Stimulated activated naive CD4-positive, alpha-beta T cell (primary cell): ENCODE results near the gene DNAJC24.
A peak's percentile ranks its signal among the peaks of the same experiment; 100 is the strongest.
"Not testable (repeated sequence)": the region's sequence is repeated elsewhere in the genome, so short reads cannot be mapped to it uniquely, and the experiment has no call there.

Experiments used
- DNase-seq, 6 experiments: peaks; one replicate each; lab custom pipeline; 2025; lab: John Stamatoyannopoulos, UW

The DNAJC24 gene, protein sequence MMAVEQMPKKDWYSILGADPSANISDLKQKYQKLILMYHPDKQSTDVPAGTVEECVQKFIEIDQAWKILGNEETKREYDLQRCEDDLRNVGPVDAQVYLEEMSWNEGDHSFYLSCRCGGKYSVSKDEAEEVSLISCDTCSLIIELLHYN

DNA sequence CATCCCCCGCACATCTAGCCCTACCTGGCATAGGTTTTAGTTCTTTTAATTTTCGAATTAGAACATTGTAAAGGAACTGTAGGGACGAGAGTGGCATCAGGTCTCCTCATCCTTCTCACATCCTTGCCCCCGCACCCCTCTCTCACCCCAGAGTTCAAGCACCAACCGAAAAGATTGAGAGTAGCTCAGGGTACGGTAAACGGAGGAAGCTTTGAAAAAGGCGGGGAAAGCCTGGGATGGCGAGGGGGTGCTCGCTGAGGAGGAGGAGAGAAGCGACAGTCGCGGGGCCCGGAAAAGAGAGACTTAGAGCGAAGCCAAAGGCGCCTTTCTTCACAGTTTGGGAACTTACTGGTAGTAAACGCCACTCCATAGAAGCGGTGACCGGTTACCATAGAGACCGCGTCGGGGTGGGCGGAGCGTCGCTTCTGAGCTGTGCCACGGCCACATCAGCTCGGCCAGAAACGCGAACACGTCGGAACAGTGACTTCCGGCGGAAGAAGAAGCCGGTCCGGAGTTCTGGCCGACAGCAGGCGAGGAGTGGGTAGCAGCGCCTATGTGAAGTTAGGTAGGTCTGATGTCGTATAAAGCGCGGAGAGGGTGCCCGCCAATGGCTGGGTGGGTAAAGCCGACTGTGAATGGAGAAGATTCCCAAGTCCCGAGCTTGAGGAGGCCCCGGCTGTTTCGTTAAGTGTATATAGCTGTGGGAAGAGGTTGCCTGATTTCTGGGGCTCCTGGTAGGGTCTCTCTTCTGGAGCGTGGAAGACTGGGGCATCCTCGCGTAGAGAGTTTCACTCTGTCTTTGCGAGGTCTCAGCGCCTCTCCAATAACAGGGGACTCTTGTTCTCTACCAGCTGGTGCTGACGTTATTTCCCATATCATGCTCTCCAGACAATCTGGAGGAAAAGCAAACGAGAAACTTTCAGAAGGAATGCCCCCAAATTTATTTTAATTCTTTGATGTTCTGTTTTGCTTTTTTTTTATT is at the start of gene DNAJC24, which contains the start of gene DCDC1:
TSS of gene DNAJC24 (plus strand) at position 513 of the 982 bp plus-strand sequence. CDS start 889 bp downstream, outside the sequence.
TSS of gene DCDC1 (minus strand) at position 392 of the 982 bp plus-strand sequence. CDS start 41,459 bp downstream, outside the sequence.
- peak; percentile 81 to 92 (median 90) for DNase-seq

GRCh38 chr11:31321494-31321893 is 48.2 kb upstream of the DNAJC24 start:
- not testable (repeated sequence) for DNase-seq

DNA sequence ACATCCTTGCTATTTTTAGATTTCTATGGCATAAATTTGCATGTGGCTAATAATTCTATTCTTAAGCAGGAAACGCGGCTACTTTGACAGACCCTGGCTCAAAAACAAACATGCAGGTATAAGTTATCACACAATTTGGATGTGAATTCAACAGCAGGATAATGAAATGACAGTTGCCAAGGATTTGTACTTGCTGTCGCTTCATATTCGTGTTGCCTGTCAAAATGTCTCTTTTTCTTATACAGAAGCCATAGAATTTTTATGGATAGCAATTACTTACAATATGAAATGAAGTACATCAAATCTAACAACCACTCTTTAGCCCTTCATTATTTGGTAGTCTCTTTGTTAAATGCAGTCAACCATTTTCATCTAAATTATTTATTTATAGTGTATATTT is 46.5 kb upstream of the DNAJC24 start:
- no peak for DNase-seq

DNA sequence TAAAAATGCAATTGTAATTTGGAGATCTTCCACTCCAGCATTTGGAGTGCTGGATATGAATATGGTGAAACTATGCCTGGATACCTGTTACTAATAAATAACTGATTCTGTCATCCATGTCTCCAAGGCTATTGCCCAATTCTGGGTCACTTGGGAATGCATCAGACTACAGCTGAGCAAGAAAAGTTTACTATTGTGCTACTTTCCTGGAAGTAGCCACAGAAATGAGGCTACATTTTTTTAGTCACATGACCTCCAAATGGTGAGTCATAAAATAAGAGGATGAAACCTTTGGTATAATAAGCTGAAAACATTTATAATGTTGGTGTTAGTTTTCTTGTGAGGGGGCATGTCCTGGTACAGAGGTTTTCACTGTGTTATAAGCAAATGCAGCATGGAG is 44.5 kb upstream of the DNAJC24 start:
- DNase-seq: no peak

DNA sequence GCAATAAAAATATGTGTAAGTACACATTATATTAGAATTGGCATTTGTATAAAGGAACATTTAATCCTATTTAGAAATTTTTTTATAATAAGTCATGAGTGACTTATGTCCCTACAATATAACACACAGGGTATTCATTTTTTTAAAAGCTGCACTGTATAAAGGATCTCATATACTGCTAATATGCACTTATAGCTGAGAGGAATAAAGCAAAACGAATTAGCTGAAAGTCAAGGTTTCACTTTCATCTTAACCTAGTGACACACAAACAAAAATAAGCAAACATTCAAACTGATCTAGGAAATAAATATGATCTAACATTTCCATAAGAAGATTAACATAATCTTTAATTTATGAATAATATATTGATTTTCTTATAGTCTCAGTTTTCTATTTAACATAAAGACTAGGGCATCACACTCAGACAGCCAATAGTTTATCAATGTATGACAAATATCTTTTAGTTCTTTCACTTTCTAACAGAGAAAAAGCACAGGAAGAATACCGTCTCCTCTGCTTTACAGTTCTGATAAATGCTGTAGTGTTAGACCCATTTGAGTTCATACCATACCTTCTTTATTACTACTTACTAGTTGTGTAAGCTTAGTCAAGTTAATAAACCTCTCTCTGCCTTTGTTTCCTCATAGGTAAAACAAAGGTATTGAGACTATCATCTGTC is 43.1 kb upstream of the DNAJC24 start:
- no peak for DNase-seq

DNA sequence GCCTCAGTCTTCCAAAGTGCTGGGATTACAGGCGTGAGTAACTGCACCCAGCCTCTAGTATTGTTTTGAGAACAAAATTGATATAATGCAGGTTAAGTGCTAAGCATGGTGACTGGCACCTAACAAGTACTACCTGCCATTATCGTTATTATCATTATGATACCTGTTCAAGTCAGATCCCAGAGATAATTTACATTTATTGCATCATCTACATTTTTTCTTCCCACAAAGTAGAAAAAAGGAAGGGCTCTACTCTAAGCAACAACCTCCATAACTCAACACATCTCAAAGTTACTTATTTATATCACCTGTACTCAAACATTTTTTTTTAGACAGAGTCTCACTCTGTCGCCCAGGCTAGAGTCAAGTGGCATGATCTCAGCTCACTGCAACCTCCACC is 42.2 kb upstream of the DNAJC24 start:
- DNase-seq: no peak

DNA sequence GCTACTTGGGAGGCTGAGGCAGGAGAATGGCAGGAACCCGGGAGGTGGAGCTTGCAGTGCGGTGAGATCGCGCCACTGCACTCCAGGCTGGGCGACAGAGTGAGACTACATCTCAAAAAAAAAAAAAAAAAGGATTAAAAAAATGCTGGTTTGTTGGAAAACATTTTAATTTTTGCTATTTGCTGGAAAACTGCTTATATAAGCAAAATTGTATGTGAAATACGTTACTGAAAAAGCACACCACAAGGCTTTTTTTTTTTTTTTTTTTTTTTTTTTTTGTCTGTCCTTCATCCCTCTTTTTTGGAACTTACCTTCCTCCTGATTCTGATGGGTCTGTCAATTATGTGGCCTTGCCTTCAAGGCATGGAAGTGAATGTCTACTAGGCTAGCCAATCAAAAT is 41.0 kb upstream of the DNAJC24 start:
- DNase-seq: no peak

DNA sequence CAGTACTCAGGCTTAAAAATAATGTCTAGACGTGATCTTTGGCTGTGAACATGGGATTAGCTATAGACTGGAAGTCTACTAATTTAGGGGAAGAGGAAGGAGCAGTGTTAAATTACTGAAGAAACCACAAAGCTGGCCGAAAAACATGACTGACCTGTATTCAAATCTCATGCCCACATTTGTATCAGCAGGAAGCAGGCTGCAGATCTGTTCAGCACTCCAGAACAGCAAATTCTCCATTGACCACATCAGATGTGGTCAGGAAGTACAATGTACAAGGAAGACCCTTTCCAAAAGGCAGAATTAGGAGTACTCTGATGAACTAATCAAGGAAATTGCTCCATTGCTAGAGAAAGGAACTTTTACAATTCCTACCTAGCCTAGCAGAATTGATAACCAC is 31.9 kb upstream of the DNAJC24 start:
- no peak for DNase-seq

DNA sequence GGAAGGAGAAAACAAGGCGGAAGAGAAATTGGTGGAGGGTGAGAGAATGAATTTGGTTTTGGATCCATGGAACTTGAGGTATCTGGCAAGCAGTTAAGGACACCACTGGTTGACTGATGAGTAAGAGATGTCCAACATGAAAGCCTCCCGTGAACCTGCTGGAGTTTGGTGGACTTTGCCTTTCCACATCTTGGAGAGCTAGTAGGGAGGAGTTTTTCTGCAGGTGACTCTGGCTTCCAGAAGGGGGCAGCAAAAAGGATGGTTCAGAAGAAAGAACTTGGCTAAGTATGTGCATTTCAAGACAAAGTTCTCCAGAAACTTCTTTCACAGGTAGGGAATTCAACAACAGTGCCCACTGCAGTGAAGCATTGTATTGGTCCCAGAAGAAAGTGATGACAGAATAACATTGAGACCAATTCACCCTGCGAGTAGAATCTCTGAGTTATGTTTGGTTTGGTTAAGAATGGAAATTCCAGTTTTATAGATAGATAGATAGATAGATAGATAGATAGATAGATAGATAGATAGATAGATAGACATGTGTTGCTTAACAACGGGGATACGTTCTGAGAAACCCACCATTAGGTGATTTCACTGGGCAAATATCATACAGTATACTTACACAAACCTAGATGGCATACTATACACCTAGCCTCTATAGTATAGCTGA is 28.6 kb upstream of the DNAJC24 start:
- peak in 2 of 6 experiments; percentile 1 to 5 for DNase-seq

- DNase-seq: no peak
These were observed 18.5 kb upstream of the DNAJC24 start for GRCh38 chr11:31351168-31351567.

- no peak for DNase-seq
These were observed 14.5 kb upstream of the DNAJC24 start for GRCh38 chr11:31355131-31355530.

DNA sequence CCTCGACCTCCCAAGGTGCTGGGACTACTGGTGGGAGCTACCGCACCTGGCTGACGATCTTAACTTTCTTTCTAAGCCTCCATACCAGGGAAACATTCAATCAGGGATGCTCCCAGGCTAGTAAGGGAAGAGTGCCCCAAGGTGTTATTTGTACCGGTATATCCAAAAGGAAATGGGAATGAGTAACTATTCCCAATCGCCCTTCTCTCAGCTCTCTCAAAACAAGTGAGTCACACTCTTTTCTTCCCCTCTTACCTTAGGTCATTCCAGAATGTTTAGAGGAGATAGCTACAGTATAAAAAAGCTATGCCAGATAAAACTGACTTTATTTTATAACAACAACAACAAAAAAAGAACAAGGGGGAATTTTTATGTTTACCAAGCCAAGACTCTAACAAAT is 13.8 kb upstream of the DNAJC24 start:
- no peak for DNase-seq

DNA sequence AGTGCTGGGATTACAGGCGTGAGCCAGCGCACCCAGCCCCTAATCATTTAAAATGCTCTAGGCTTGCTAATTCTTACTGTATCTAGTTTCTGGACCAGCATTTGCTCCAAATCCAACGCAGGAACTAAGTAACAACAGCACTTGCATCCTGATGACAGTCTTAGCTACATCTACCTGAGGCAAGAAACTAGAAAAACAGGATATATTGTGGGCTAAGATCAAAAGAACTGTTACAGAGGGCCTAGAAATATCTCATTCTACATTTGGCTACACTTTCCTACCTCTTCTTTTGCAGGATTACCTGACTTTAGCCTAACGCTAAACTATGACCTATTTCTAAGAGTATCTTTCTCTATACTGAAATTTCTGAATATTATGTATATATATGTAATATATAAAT is 7.9 kb upstream of the DNAJC24 start:
- DNase-seq: peak in 1 of 6 experiments; percentile 5

- peak in 3 of 6 experiments; percentile 2 to 21 (median 5) for DNase-seq
These were observed 2.9 kb upstream of the DNAJC24 start for GRCh38 chr11:31366795-31367194.

DNA sequence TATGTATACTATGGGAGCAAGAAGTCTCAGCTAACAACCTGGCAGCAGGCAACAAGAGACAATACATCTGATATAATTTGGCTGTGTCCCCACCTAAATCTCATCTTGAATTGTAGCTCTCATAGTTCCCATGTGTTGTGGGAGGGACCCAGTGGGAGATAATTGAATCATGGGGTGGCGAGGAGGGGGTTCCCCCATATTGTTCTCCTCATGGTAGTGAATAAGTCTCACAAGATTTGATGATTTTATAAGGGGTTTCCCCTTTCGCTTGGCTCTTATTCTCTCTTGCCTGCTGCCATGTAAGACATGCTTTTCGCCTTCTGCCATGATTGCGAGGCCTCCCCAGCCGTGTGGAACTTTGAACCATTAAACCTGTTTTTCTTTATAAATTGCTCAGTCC is 6.2 kb downstream of the DNAJC24 start:
- no peak for DNase-seq

- no peak for DNase-seq
These were observed 13.5 kb downstream of the DNAJC24 start for GRCh38 chr11:31383116-31383515.

GRCh38 chr11:31387379-31387778 is 17.7 kb downstream of the DNAJC24 start:
- DNase-seq: no peak

DNA sequence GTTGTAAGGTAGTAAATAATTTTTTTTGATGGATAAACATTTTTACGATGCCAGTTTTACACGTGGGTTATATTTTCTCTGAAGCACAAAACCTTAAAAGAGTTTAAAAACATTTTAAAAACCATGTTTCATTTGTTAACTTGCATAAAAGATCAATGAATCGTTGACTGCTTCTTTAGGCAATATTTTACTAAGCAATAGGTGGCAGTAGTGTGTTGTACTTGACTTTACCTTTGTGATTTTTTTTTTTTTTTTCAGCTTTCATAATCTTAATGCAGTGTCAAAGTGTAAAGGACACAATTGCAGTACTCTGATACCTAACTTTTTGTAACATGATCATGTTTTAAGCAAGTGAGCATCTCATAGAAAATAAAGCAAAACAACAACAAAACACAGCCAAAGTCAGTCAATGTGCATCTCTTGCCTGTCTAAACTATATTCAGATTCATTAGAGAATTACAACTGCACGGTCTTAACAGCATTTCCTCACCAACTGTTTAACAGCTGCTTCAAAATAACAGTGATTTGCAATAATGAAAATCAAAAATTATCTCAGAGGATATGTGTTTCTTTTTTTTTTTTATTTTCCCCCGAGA is 27.7 kb downstream of the DNAJC24 start:
- peak in 3 of 6 experiments; percentile 8 to 22 (median 10) for DNase-seq

DNA sequence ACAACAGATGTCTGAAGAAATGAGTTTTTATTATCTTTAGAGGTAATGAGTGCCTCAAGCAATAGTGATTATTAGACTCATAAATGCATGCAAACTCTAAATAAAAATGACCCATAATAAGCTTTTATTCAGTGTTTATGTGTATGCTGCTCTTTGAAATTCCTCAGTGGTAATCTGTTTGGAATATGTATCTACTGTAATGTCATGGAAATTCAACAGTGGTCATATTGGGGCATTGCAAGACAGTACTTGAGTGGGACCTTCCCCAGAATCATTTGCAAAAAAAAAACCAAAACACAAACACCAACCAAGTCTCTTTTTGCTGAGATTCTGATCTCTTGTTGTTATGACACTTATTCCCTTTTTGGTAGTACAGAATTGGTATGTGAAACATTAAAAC is 35.0 kb downstream of the DNAJC24 start:
- no peak for DNase-seq

DNA sequence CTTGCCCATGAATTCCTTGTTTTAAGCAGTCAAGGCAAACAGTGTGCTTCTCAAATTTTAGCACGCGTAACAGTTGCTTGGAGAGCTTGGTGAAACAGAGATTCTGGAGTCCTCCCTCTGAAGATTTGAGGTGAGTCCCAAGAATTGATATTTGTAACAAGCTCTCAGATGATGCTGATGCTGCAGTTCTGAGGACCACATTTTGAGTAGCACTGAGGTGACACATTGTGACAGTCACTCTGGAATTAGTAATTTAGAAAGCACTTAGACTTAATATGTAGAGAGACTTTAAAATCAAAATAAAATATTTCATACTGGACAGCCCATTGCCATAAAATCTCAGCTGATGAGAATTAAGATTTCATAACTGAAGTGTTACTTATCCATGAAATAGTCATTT is 38.5 kb downstream of the DNAJC24 start:
- DNase-seq: no peak

DNA sequence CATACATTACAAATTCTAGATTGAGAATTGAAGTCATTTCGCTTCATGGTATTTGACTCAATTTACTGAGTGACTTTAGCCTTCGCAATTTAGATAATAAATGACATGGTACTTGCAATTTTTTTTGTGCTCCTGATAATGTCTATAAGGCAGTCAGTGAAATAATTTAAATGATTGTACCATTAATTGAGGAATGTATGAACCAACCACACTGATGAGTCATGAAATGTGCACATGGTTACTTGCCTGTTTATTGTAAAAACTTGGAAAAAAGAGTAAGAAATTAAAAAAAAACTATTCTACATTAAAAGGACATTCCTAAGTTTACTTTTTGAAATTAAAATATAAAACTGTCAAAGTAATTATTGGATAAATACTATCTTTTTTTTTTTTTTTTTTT is 43.3 kb downstream of the DNAJC24 start:
- DNase-seq: no peak

DNA sequence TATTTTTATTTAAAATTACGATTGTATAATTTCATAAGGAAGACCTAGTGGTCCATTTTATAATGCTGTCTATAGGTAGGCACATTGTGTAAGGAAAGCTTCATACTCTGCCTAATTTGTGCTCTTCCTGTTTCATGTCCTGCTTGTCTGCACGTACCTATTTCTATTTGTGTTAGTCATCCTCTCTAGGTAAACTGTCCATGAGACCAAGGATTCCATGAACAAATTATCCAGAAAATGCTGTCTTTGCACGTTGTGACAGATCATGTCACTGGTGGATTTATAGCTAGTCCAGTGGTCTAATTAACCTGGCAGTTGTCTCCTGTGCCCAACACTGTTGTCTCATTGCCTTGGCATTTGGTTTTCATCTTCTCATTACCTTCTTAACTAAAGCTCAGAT is 44.7 kb downstream of the DNAJC24 start:
- DNase-seq: no peak
